Hepatocyte (in vitro differentiated cells): ENCODE results near the gene RABGGTB. TPM values are rescaled to one million over a fixed set of nuclear protein-coding genes. Genes with fewer than 3 reads are reported as not detected.

ENCODE experiments used
- DNase-seq: peaks from one replicate; pipeline ENCODE4 v3.0.0-alpha.2; 2016; ENCODE audit warnings: low spot score
- H2AFZ ChIP-seq: fragments of 200-600 bp; sonication (generic); 2 replicates; pipeline ENCODE4 v1.6.0; 2016; ENCODE audit warnings: antibody characterized with exemption, mild to moderate bottlenecking
- H3K27ac ChIP-seq: fragments of 200-600 bp; sonication (generic); 2 replicates; pipeline ENCODE4 v1.5.1; 2016; ENCODE audit warnings: mild to moderate bottlenecking
- H3K27me3 ChIP-seq: fragments of 200-600 bp; sonication (generic); 2 replicates; pipeline ENCODE4 v1.6.1; 2016
- H3K36me3 ChIP-seq: fragments of 200-600 bp; sonication (generic); replicated peaks from 2 replicates; pipeline ENCODE4 v1.5.1; 2016; ENCODE audit warnings: low read depth; ENCODE audit not compliant: insufficient read depth
- H3K4me1 ChIP-seq: fragments of 200-600 bp; sonication (generic); 2 replicates; pipeline ENCODE4 v1.5.1; 2016; ENCODE audit warnings: mild to moderate bottlenecking, moderate library complexity; ENCODE audit not compliant: insufficient read depth
- H3K4me2 ChIP-seq: fragments of 200-600 bp; sonication (generic); 2 replicates; pipeline ENCODE4 v1.6.0; 2016
- H3K4me3 ChIP-seq: fragments of 200-600 bp; sonication (generic); 2 replicates; pipeline ENCODE4 v1.5.1; 2016; ENCODE audit warnings: mild to moderate bottlenecking
- H3K79me2 ChIP-seq: fragments of 200-600 bp; sonication (generic); 2 replicates; pipeline ENCODE4 v1.6.0; 2017; ENCODE audit warnings: mild to moderate bottlenecking
- H3K9me2 ChIP-seq: fragments of 200-600 bp; sonication (generic); replicated peaks from 2 replicates; pipeline ENCODE4 v1.6.0; 2017; ENCODE audit warnings: mild to moderate bottlenecking; ENCODE audit not compliant: insufficient read depth
- H3K9me3 ChIP-seq: fragments of 200-600 bp; sonication (generic); 2 replicates; pipeline ENCODE4 v1.5.1; 2016; ENCODE audit warnings: low read depth, mild to moderate bottlenecking
- H4K20me1 ChIP-seq: fragments of 200-600 bp; sonication (generic); 2 replicates; pipeline ENCODE4 v1.6.0; 2016; ENCODE audit warnings: mild to moderate bottlenecking; ENCODE audit not compliant: insufficient read depth, poor library complexity, severe bottlenecking
- EZH2 ChIP-seq: fragments of 200-600 bp; sonication (generic); IDR thresholded peaks from 2 replicates; pipeline ENCODE4 v1.6.1; 2016; ENCODE audit warnings: antibody characterized with exemption, mild to moderate bottlenecking, borderline replicate concordance
- EZH2phosphoT487 ChIP-seq: fragments of 200-600 bp; sonication (generic); IDR thresholded peaks from one replicate; pipeline ENCODE4 v1.6.1; 2018; ENCODE audit warnings: antibody characterized with exemption, mild to moderate bottlenecking, low read depth, moderate library complexity; ENCODE audit not compliant: unreplicated experiment, severe bottlenecking
- WGBS: methylation state at CpG from one replicate; pipeline ENCODE4 v1.1.6; 2016; ENCODE audit warnings: low lambda C conversion rate; ENCODE audit errors: missing lambda C conversion rate; 5-methylcytosine and 5-hydroxymethylcytosine counted together
- polyA plus RNA-seq: library from polyadenylated mRNA; unstranded; fragments of >200 nt; fragmentation: Nextera tagmentation; extraction: Ambion mirVana; gene quantifications from 2 replicates; pipeline ENCODE4 v1.2.1, GENCODE V29; 2016
- total RNA-seq: library from RNA; depleted of rRNA; stranded (reverse); fragments of >200 nt; gene quantifications from 2 replicates; pipeline ENCODE4 v1.2.3, GENCODE V29; 2014
- TF ChIP-seq, protein P1 (sequence below): fragments of 200-600 bp; sonication (generic); IDR thresholded peaks from 2 replicates; pipeline ENCODE4 v1.5.1; 2016; ENCODE audit warnings: antibody characterized with exemption, mild to moderate bottlenecking; ENCODE audit not compliant: poor library complexity

The RABGGTB gene
- total and polyA plus RNA-seq, 2 experiments from 2014 or later = 25.9 to 101 TPM

DNA sequence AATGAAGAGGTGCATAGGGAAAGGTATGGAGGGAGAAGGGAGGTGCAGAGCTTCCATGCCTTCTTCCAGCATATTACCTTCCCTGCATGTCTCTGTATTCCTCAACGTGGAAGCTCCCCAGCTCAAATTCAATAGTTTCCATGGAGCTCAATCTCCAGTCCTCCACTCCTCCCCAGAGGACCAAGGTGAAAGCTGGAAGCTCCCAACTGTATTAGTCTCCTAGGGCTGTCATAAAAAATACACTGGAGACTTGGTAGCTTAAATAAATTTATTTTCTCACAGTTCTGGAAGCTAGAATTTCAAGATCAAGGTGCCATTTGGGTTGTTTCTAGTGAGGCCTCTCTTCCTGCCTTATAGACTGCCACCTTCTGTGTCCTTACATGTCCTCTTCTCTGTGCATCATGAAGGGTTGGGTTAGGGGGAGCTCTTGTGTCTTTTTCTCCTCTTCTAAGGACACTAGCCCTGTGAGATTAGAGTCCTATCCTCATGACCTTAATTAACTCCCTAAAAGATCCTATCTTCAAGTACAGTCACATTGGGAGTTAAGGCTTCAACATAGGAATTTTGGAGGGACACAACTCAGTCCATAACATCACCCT, 21.9 kb upstream of the RABGGTB start:
- H3K9me3 ChIP-seq = no peaks in the 10 kb centered on the region
- H3K79me2 ChIP-seq = no peaks in the 10 kb centered on the region
- no peaks in the 10 kb centered on the region for H3K27me3 ChIP-seq
- TF ChIP-seq EZH2phosphoT487 = no peak
- no peak for TF ChIP-seq EZH2
- TF ChIP-seq, protein P1, sequence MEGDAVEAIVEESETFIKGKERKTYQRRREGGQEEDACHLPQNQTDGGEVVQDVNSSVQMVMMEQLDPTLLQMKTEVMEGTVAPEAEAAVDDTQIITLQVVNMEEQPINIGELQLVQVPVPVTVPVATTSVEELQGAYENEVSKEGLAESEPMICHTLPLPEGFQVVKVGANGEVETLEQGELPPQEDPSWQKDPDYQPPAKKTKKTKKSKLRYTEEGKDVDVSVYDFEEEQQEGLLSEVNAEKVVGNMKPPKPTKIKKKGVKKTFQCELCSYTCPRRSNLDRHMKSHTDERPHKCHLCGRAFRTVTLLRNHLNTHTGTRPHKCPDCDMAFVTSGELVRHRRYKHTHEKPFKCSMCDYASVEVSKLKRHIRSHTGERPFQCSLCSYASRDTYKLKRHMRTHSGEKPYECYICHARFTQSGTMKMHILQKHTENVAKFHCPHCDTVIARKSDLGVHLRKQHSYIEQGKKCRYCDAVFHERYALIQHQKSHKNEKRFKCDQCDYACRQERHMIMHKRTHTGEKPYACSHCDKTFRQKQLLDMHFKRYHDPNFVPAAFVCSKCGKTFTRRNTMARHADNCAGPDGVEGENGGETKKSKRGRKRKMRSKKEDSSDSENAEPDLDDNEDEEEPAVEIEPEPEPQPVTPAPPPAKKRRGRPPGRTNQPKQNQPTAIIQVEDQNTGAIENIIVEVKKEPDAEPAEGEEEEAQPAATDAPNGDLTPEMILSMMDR = no peak
- H3K4me1 ChIP-seq = no peaks in the 10 kb centered on the region
- H3K36me3 ChIP-seq = no peaks in the 10 kb centered on the region
- no peaks in the 10 kb centered on the region for H3K9me2 ChIP-seq
- no peak overlapping the region for H3K4me3 ChIP-seq
- H3K27ac ChIP-seq = no peak overlapping the region
- no peak overlapping the region for H2AFZ ChIP-seq
- H3K4me2 ChIP-seq = no peak overlapping the region
- no peaks in the 10 kb centered on the region for H4K20me1 ChIP-seq
- 84% methylated on average over 1 of the region's 1 CpG for WGBS
- DNase-seq = no peak

DNA sequence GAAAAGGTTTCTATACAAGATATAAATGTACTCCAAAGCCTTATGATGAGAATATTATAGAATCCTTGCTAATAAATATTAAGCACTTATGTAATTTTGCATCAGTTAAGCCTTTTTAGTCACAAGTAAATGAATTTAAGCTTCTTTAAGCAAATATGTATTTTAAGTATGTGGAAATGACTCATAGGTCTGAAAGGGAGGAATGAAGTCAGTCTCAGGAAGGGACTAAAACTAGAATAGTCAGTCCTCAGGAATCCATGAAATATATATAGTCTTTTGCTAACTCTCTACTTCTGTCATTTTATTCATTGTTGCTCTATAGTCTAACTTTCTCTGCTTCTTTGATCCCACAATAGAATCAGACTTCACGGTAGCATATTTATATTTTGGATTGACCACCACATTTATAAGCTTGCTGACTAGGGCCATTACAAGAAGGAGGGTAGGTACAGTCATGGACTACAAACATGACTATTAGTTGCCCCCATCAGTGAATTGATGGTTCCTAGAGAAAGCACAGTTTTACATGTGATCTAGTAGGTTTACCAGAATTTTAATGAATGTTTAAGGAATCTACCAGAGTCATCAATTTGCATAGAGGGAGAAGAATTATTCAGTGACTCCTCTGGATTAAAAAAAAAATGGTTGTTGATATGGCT, 20.2 kb upstream of the RABGGTB start:
- Histone ChIP-seq H3K27me3 (no peaks in the 10 kb centered on the region), H3K9me2 (no peaks in the 10 kb centered on the region), H2AFZ (no peak overlapping the region), H3K4me1 (no peaks in the 10 kb centered on the region), H3K36me3 (no peaks in the 10 kb centered on the region), H3K4me2 (no peak overlapping the region), H4K20me1 (no peaks in the 10 kb centered on the region), H3K79me2 (no peaks in the 10 kb centered on the region), H3K9me3 (no peaks in the 10 kb centered on the region), H3K27ac (peak overlapping the region; percentile 48), H3K4me3 (no peak overlapping the region)
- WGBS = 87% methylated on average over 1 of the region's 1 CpG
- peak; percentile 18 for DNase-seq
- TF ChIP-seq EZH2 (no peak), EZH2phosphoT487 (no peak)
- TF ChIP-seq, protein P1 = no peak

DNA sequence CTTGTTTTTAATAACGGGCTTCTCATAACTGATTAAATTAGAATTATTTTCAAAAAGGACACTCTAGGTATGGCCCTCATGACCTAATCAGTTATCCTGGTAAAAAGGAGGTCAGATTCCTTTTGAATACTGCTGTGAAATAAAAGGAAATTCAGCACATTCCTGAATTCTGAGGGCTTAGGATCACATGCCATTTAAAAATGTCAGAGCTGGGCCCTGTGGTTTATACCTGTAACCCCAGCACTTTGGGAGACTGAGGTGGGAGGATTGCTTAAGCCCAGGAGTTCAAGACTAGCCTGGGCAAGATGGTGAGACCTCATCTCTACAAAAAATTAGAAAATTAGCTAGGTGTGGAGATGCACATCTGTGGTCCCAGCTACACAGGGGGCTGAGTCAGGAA, 18.0 kb upstream of the RABGGTB start:
- no peaks in the 10 kb centered on the region for H3K9me3 ChIP-seq

More for the DNA sequence above, 18.0 kb upstream of the RABGGTB start:
- H3K4me2 ChIP-seq = no peak overlapping the region
- no peaks in the 10 kb centered on the region for H3K27me3 ChIP-seq
- no peak overlapping the region for H2AFZ ChIP-seq
- 75% methylated on average over 1 of the region's 1 CpG for WGBS
- H3K79me2 ChIP-seq = no peaks in the 10 kb centered on the region
- no peaks in the 10 kb centered on the region for H3K9me2 ChIP-seq
- H3K4me1 ChIP-seq = no peaks in the 10 kb centered on the region
- H4K20me1 ChIP-seq = no peaks in the 10 kb centered on the region
- no peaks in the 10 kb centered on the region for H3K36me3 ChIP-seq
- no peak for DNase-seq
- TF ChIP-seq, protein P1 = no peak
- TF ChIP-seq EZH2phosphoT487 = no peak
- TF ChIP-seq EZH2 = no peak
- no peak overlapping the region for H3K27ac ChIP-seq
- no peak overlapping the region for H3K4me3 ChIP-seq
